MM.1S (cell line): Measurements from ENCODE around the gene ZDHHC12.

Experiments used
- CTCF ChIP-seq: fragments of 300-600 bp; sonication (generic); IDR thresholded peaks from 2 replicates; pipeline ENCODE4 v1.5.1; 2016; ENCODE audit warnings: antibody characterized with exemption, low read length, mixed read lengths
- EZH2 ChIP-seq: fragments of 300-600 bp; sonication (generic); optimal IDR thresholded peaks from 2 replicates; pipeline ENCODE3; 2017; ENCODE audit warnings: low read depth, mild to moderate bottlenecking, antibody characterized with exemption, low read length, mixed read lengths
- EZH2phosphoT487 ChIP-seq: fragments of 300-600 bp; sonication (generic); IDR thresholded peaks from 2 replicates; pipeline ENCODE4 v1.6.1; 2018; ENCODE audit warnings: antibody characterized with exemption, low read length

GRCh38 chr9:128690684-128691034, 33.3 kb downstream of the ZDHHC12 start:
- TF ChIP-seq CTCF, result no peak
- no peak for TF ChIP-seq EZH2
- no peak for TF ChIP-seq EZH2phosphoT487
